Bronchus fibroblast of lung (primary cell): ENCODE results near the gene LRAT. TPM values are rescaled to one million over a fixed set of nuclear protein-coding genes. Genes with fewer than 3 reads are reported as not detected.

Source experiments
- total RNA-seq: library from RNA; depleted of rRNA; stranded (reverse); fragments of >200 nt; gene quantifications from 2 replicates; pipeline ENCODE4 v1.2.3, GENCODE V29; 2015

LRAT gene
- total RNA-seq, result under 0.01 and 0.34 TPM in 2 replicates

DNA sequence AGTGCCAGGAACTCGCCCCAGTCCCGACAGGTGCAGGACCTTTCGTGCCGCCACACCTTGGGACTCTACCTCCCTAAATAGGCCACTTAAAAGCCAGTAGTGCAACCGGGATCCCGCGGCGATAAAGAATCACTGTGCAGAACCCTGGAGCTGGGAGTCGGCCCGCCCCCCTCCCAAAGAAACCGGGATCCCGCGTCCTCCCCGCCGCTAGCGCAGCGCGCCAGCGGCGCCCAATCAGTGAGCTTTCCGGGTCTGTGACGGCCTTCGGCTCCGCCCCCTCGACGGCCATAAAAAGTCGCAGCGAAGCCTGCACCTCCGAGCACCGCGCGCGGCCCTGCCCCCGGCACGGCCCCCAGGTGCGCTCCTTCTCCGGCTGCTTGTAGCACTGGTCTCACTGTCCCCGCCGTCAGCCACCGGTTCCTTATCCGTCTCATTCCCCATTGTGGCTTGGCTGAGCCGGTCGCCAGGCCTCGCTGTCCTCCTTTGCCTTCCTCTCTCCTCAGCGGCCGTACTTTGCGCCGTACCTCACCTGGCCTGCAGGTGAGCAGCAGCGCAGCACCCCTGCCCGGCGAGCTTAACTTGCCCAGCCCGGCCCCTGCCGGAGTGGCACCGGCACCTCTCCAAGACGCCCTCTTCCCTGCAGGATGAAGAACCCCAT, at the start of gene LRAT:
Gene LRAT, plus strand, starts transcription at position 318 of the 658 bp plus-strand sequence. Its CDS starts 327 bp downstream, at position 645.

DNA sequence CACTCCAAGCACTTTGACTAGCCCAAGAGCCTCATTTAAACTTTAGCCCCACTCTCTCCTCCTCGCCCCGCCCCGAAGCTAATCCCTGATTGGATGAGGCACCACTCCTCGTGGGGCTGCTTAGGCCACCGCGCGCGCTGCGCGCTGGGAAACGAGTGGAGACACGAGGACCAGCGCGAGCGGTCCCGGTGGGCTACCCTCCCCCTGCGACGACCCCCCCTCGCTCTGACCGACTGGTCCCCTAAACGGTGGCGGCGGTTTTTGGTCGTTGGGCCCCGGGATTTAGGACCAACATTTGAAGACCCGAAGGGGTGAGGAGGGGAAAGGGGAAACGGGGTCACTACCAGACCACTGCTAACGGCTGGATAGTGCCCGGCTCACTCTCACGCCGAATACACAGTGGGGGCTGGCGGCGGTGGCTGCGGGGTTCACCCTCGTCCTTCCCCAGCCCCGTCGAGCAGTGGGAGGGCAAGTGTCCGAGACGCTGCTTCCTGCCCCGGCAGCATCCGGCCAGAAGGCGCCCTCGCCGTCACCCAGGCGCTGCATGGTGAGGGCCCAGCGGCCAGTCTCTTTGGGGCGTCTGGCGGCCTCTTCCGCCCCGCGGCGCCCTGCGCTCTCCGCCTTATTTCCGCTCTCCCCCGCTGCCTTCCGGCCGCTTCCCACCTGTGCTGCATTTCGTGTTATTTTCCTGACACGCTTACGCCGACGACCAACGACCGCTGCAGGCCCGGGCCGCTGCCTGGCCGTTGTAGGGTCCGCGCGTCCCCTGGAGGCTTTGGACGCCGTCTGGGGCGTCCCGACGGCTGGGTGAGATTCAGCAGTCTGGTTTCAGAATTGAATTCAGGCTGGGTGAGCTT, 37.6 kb downstream of the LRAT start, which contains the start of gene RBM46:
Gene RBM46, plus strand, starts transcription at position 147 of the 857 bp plus-strand sequence. CDS start 15,481 bp downstream, outside the sequence.

Other genes with a start within 250 kb of the LRAT start
- 39.2 and 49.8 TPM in 2 replicates for gene PLRG1, start 193.6 kb upstream of the LRAT start, total RNA-seq
- not detected in 2 replicates for gene FGB, start 181.0 kb upstream of the LRAT start, total RNA-seq
- not detected in 2 replicates for gene FGA, start 153.3 kb upstream of the LRAT start, total RNA-seq
- not detected in 2 replicates for gene FGG, start 131.3 kb upstream of the LRAT start, total RNA-seq
- not detected in 2 replicates for gene RBM46, start 37.3 kb downstream of the LRAT start, total RNA-seq